T-helper 1 cell treated with Interleukin-12 subunit alpha and Interleukin-12 subunit beta and Interleukin-4 antibody, amounts not matched to agents 30 μg/mL and 1 μg/mL, for 36 hours (primary cell): ENCODE results near the gene RNF41.
"Not testable (repeated sequence)": the region's sequence is repeated elsewhere in the genome, so short reads cannot be mapped to it uniquely, and the experiment has no call there.

ENCODE experiments used
- H3K27ac Mint-ChIP-seq: one replicate; pipeline ENCODE4 v1.8.0; 2021; ENCODE audit warnings: mild to moderate bottlenecking, mixed read lengths
- H3K27me3 Mint-ChIP-seq: one replicate; pipeline ENCODE4 v1.8.0; 2021; ENCODE audit warnings: low read depth, mixed read lengths
- H3K36me3 Mint-ChIP-seq: one replicate; pipeline ENCODE4 v1.8.0; 2021; ENCODE audit warnings: low read depth, mixed read lengths
- H3K4me1 Mint-ChIP-seq: one replicate; pipeline ENCODE4 v1.8.0; 2021; ENCODE audit warnings: low read depth, mixed read lengths
- H3K4me3 Mint-ChIP-seq: one replicate; pipeline ENCODE4 v1.8.0; 2021; ENCODE audit warnings: mild to moderate bottlenecking, moderate library complexity, mixed read lengths
- H3K9me3 Mint-ChIP-seq: one replicate; pipeline ENCODE4 v1.8.0; 2021; ENCODE audit warnings: mixed read lengths

Gene RNF41

DNA sequence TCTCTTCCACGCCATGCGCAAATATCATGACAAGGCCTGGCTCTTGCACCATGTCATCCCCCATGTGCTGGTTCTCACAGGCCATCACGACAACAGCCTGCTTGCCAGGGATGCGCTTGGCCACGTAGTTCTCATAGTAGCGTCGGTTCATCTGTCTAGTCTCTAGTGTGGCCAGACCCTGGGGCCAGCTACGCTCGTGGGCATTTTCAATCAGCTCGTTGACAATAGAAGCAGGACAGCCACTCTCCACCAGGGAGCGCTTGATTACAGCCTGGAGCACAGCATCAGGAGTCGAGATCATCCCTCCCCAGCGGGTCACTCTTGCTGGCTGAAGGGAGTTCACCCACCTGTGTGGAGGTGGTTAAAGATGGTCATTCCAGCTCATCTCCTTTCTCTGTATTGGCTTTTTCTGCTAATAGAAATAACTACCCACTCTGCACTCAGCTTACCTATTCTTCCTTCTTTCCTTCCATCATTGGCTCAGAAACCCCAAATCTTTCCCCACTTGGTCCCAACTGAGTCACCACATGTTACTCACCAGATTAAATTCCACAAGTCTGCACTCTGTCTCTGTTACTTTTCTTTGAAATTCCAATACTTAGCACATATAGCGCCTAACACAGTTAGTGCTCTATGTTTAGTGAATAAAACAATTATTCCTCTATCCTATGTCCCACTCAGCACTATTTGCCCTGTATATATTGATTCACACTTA is 15.1 kb downstream of the RNF41 start:
- Mint-ChIP-seq H3K27ac (no peak overlapping the region), H3K36me3 (peaks cover 32% of the 10 kb centered on the region), H3K4me1 (peaks cover 3% of the 10 kb centered on the region), H3K9me3 (no peaks in the 10 kb centered on the region), H3K27me3 (no peaks in the 10 kb centered on the region), H3K4me3 (no peak overlapping the region)

DNA sequence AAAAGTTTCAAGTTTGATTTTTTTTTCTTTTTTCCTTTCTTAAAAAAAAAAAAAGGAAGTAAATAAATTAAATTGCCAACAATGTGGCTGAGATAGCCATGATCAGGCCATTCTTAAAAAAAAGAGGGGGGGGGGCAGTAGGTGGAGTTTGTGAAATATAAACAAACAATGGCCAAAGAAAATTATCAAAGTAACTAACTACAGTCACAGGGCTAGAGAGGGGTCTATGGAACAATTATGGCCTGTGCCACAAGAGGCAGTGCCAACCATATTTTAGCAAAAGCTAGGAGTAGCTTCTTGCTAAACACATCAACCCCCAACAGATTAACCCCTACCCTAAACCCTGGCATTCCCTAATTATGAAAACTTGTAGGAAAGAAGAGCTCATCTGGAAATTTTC is 16.3 kb downstream of the RNF41 start:
- Mint-ChIP-seq H3K4me3 (no peak overlapping the region), H3K27me3 (no peaks in the 10 kb centered on the region), H3K36me3 (peaks cover 26% of the 10 kb centered on the region), H3K27ac (no peak overlapping the region), H3K4me1 (peaks cover 3% of the 10 kb centered on the region), H3K9me3 (no peaks in the 10 kb centered on the region)

DNA sequence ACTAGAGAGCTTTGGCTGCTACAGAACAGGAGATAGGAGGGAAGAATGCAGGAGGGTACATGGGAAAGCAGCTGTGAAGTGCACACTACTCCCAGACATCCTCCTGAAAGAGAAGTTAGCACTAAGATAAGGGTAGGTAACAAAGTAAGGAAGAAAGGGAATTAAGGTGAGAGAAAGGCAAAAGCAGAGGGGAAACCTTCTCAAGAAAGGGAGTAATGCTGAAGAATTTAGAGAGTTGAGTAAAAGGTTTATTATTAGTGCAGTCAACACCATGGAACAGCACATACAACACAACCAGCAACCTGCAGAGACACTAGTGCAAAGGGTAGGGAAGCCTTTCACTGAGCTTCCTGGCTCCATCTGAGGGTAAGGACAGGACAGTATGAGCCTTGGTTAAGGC is 17.4 kb downstream of the RNF41 start:
- Mint-ChIP-seq H3K9me3 (no peaks in the 10 kb centered on the region), H3K4me1 (peaks cover 3% of the 10 kb centered on the region), H3K4me3 (no peak overlapping the region), H3K27ac (no peak overlapping the region), H3K36me3 (peaks cover 20% of the 10 kb centered on the region), H3K27me3 (no peaks in the 10 kb centered on the region)

DNA sequence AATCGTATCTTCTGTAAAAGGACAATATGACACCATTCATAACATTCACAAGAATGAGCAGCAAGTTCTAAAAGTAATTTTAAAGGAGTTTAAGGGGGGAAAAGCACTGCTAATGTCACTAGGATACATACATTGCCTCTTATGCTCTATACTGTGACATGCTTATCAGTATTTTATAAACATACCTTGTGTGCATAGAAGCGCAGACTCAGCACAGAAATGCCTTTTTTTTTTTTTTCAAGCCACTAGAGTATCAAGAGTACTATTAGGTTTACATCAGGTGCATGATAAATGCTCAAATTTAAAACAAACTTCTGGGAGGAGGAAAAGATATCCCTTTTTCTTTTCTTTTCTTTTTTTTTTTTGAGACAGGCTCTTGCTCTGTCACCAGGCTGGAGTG is 18.9 kb downstream of the RNF41 start:
- Mint-ChIP-seq H3K4me3 (no peak overlapping the region), H3K4me1 (peaks cover 3% of the 10 kb centered on the region), H3K9me3 (no peaks in the 10 kb centered on the region), H3K27ac (no peak overlapping the region), H3K36me3 (peaks cover 18% of the 10 kb centered on the region), H3K27me3 (no peaks in the 10 kb centered on the region)

DNA sequence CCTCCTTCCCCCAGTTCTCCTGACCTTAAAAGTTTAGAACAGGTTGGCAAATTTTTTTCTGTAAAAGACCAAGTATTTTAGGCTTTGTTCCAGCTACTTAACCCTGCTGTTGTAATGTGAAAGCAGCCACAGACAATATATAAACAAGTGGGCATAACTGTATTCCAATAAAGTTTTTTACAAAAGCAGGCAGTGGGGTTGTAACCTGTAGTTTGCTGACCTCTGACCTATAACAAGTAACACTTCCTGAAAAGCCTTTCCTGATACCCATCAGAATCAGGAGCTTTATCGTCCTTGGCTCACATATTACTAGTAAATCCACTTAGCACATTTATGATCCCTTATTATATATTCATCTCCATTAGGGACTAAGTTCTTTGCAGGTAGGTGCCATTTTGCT is 19.4 kb downstream of the RNF41 start:
- H3K36me3 Mint-ChIP-seq: peaks cover 15% of the 10 kb centered on the region
- no peak overlapping the region for H3K4me3 Mint-ChIP-seq
- no peaks in the 10 kb centered on the region for H3K9me3 Mint-ChIP-seq
- H3K27ac Mint-ChIP-seq: no peak overlapping the region
- peaks cover 3% of the 10 kb centered on the region for H3K4me1 Mint-ChIP-seq
- no peaks in the 10 kb centered on the region for H3K27me3 Mint-ChIP-seq

DNA sequence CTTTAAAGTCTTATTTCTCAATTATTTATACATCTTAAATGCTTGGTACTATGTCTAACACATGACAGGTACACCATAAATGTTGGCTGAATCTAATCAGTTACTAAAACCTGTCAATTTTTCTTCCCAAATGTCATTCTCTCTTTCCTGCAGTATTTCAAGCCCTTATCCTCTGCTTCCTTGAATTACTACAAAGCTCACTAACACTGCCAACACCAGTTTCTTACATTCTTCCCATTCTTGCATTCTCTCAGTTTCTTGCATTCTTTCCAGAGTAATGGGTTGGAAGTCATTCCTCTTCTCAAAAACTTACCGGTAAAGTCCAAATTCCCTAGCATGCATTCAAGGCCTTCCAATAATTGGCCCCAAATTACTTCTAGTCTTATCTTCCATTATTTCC is 22.9 kb downstream of the RNF41 start:
- Mint-ChIP-seq H3K36me3 (no peaks in the 10 kb centered on the region), H3K4me1 (peaks cover 3% of the 10 kb centered on the region), H3K4me3 (no peak overlapping the region), H3K9me3 (no peaks in the 10 kb centered on the region), H3K27me3 (no peaks in the 10 kb centered on the region), H3K27ac (no peak overlapping the region)

DNA sequence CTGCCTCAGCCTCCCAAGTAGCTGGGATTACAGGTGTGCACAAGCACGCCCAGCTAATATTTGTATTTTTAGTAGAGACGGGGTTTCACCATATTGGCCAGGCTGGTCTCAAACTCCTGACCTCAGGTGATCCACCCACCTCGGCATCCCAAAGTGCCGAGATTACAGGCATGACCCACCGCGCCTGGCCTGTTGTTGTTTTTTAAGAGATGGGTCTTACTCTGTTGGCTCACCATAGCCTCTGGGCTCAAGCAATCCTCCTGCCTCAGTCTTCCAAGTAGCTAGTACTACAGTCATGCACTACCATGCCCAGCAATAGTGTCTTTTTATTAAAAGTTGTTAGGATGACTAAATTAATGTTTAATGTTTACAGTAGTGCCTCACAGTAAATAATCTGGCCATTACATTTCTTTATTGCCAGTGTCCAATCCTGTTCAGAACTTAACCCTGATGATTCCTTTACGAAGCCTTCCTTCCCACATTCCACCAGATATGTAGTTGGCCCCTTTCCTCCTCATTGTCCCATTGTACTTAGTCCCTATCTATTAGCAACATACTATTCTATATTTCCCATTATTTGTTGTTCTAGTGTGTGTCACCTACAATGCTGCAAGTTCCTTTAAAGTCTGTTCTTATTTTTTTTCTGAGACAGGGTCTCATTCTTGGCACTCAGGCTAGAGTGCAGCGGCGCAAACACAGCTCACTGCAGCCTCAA is 23.6 kb downstream of the RNF41 start:
- H3K27ac Mint-ChIP-seq: no peak overlapping the region
- H3K4me3 Mint-ChIP-seq: no peak overlapping the region
- peaks cover 8% of the 10 kb centered on the region for H3K4me1 Mint-ChIP-seq
- no peaks in the 10 kb centered on the region for H3K9me3 Mint-ChIP-seq
- H3K27me3 Mint-ChIP-seq: no peaks in the 10 kb centered on the region
- H3K36me3 Mint-ChIP-seq: no peaks in the 10 kb centered on the region

DNA sequence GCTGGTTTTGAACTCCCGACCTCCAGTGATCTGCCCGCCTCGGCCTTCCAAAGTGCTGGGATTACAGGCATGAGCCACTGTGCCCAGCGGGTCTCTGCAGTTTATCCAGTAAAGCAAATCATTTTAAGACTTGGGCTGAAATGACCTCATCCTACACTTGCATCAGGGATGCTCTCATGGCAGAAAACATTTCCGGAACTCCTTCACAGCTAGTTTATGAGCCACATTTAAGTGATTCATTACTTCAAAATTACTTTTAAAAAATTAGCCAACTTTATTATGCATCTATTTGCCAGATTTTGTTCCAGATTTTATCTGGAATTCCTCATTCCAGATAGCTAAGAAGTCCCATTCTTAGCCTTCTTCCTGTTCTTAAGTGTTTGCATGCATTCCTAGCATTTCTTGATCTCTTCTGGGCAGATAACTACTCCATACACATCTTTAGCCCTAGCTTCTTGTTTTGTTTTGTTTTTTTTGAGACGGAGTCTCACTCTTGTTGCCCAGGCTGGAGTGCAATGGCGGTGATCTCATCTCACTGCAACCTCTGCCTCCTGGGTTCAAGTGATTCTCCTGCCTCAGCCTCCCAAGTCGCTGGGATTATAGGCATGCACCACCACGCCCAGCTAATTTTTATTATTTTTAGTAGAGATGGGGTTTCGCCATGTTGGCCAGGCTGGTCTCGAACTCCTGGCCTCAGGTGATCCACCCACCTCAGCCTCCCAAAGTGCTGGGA is 24.7 kb downstream of the RNF41 start:
- not testable (repeated sequence) for H3K4me3 Mint-ChIP-seq, H3K9me3 Mint-ChIP-seq, H3K27ac Mint-ChIP-seq, H3K36me3 Mint-ChIP-seq, H3K27me3 Mint-ChIP-seq
- peaks cover 13% of the 10 kb centered on the region for H3K4me1 Mint-ChIP-seq

DNA sequence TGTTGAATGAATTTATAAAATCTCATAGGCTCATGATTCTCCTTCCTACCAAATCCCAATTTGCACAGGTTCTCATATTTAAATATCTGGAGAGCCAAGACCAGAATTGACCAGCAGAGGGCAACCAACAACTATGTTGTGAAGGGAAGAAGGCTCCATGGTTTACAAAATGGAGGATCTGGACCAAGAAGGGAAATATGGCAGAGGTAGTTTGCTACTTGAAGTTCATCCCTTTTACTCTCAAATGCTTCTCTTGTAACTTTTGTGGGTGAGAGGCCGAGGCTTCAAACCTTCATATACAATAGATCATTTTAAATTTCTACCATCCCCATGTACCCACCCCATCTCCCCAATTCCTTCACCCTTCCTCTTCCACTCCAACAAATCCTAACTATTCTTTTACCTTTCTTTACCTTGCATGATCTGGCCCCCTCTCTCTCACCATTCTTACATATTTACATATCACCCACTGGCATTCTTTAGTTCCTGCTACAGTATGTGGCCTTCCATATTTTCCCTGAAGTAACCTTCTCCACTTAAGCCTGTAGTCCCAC is 28.6 kb downstream of the RNF41 start:
- no peaks in the 10 kb centered on the region for H3K9me3 Mint-ChIP-seq
- H3K27ac Mint-ChIP-seq: peak overlapping the region; percentile 37
- peaks cover 29% of the 10 kb centered on the region for H3K4me1 Mint-ChIP-seq
- H3K27me3 Mint-ChIP-seq: no peaks in the 10 kb centered on the region
- H3K4me3 Mint-ChIP-seq: no peak overlapping the region
- peaks cover 8% of the 10 kb centered on the region for H3K36me3 Mint-ChIP-seq

DNA sequence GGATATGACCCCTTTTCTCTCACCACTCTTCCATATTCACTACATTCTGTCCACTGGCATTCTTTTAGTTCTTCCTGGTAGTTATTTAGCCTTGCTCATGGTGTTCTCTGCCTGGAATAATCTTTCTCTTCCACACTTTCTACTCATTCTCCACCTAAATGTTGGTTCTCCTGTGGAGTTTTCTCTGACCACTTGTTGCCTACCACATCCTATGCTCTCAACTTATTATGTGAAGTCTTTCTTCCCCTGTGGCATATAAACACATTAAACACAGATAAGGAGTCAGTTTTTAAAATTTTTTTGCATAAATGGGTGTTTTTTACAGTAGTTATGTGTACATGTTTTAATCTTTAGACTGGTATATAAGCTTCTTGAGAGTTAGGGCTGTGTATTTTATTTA is 29.1 kb downstream of the RNF41 start:
- no peak overlapping the region for H3K4me3 Mint-ChIP-seq
- H3K27ac Mint-ChIP-seq: no peak overlapping the region

DNA sequence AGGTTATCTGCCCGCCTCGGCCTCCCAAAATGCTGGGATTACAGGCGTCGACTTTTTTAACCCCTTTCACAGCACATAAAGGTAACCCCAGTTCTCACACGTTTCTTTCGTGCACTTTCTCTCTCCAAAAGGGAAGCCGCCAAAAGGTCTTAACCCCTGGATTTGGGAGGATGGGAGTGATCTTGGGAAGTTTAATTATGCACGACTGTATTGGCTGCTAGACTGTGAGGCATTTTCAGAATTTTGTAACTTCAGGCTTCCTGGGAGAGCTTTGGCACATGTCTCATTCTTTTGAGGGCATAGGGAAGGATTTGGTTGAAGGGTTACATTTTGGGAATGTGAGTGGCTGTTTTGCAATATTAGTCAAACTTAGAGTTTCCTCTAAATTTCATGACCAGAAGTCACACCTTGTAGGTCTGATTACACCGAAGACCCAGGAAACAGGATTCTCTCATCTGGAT is 31.0 kb downstream of the RNF41 start:
- H3K27ac Mint-ChIP-seq: peak overlapping the region; percentile 99
- H3K9me3 Mint-ChIP-seq: no peaks in the 10 kb centered on the region
- peaks cover 45% of the 10 kb centered on the region for H3K4me1 Mint-ChIP-seq
- peak overlapping the region; percentile 98 for H3K4me3 Mint-ChIP-seq
- H3K27me3 Mint-ChIP-seq: no peaks in the 10 kb centered on the region
- peaks cover 12% of the 10 kb centered on the region for H3K36me3 Mint-ChIP-seq

More for the DNA sequence above, 29.1 kb downstream of the RNF41 start:
- Mint-ChIP-seq H3K36me3 (peaks cover 8% of the 10 kb centered on the region), H3K9me3 (no peaks in the 10 kb centered on the region), H3K27me3 (no peaks in the 10 kb centered on the region), H3K4me1 (peaks cover 35% of the 10 kb centered on the region)

DNA sequence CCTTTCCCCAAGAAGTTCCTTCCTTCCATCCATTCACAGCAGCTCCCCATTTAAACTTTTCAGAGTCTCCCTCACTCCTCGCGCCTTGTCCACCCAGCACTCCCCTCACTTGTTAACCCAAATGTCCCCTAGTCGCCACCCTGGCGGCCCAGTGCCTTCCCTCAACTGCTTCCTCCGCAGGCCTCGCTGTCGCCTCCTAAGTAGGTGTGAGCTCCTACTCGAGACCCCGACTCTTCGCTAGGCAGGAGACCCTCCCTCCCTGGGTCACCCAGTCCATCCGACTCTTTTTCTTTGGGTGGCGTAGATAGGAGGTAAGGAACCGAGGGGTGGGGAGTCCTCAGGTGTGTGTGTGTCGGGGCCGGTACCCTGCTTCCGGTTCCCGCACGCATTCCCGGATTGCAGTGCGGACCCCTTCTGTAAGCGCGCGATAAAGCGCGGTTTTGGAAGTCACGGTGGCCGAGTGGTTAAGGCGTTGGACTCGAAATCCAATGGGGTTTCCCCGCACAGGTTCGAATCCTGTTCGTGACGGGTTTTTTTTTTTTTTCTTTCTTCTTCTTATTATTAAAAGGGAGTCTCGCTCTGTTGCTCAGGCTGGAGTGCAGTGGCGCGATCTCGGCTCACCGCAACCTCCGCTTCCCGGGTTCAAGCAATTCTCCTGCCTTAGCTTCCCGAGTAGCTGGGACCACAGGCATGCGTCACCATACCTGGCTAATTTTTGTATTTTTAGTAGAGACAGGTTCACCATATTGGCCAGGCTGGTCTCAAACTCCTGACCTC is 31.6 kb downstream of the RNF41 start:
- peaks cover 13% of the 10 kb centered on the region for H3K36me3 Mint-ChIP-seq
- peak overlapping the region; percentile 98 for H3K4me3 Mint-ChIP-seq
- peak overlapping the region; percentile 99 for H3K27ac Mint-ChIP-seq
- no peaks in the 10 kb centered on the region for H3K9me3 Mint-ChIP-seq
- H3K4me1 Mint-ChIP-seq: peaks cover 46% of the 10 kb centered on the region
- H3K27me3 Mint-ChIP-seq: no peaks in the 10 kb centered on the region

DNA sequence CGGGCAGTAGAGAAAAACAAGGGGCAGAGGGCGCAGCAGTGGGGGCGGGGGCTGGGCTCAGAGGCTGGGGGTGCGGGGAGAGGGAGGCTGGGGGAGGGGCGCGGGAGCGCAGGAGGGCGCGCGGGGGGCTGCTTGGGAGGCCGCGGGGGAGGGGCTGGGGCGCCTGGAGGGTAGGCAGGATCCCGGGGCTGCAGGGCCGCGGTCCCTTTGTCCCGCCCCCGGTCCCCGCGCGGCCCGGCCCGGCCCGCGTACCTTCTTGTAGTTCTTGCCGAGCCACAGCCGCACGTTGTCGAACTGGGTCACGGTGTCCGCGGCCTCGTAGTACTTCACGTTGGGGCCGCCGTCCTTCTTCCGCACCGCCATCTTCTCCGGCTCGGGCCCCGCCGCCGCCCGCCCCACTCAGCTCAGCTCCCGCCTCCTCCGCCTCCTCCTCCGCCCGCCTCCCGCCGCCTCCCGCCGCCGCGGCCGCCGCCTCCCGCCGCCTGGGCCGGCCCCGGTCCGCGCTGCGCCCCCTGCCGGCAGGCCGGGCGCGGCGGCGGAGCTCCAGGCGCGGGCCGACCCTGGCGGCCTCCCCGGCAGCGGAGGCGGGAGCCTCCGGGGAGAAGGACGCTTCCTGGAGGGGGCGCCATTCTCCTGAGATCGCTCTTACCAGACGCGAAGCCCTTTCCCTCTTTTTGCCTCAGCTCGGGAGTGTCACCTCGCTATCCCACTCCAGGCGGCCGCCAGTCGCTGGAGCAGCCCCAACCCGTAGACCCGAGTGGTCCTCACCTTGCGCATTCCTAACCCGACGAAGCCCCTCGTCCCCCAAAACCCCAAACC is 32.4 kb downstream of the RNF41 start, which contains the start of gene SMARCC2:
Gene SMARCC2, minus strand, starts transcription at position 385 of the 819 bp plus-strand sequence. Its CDS starts 22 bp downstream, at position 363.
- Mint-ChIP-seq H3K27ac (peak within 1 kb of the TSS; percentile 99), H3K9me3 (no peaks in the 10 kb centered on the region), H3K4me3 (peak within 1 kb of the TSS; percentile 98), H3K4me1 (peaks cover 46% of the 10 kb centered on the region), H3K27me3 (no peaks in the 10 kb centered on the region), H3K36me3 (peaks cover 21% of the 10 kb centered on the region)
